Fibroblast of lung (primary cell): ENCODE results near the gene LYSMD2.

Experiments used
- EZH2 ChIP-seq: IDR thresholded peaks from 2 replicates; pipeline ENCODE4 v1.5.1; 2012; ENCODE audit warnings: low read length, control low read depth, mild to moderate bottlenecking; ENCODE audit errors: missing control alignments
- TF ChIP-seq, protein P1 (sequence below), 2 donors: IDR thresholded peaks in 1 of 2; conservative IDR thresholded peaks in 1 of 2; 1 replicate in 1 of 2; 2 replicates in 1 of 2; pipeline ENCODE4 v1.5.1; 2011 to 2012; ENCODE audit warnings: low read length in 2 of 2, control low read depth in 1 of 2, inconsistent platforms in 1 of 2, low read depth in 1 of 2, mild to moderate bottlenecking in 1 of 2

DNA sequence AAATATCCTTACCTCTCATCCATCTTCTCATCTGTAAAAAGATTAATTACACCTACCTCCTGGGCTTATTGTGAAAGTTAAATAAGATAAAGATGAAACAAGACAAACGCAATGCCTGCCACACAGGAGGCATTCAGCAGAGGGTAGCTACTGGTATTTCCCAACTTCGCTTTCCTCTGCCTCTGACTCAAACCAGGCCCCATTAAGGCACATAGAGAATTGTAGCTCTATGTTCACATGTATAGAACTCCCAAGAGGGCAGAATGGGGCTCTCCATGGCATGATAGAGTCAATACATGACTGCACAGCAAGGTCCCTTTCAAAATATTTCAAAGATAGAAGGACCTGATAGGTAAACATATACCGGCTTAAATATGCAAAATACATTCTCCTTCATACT is 1.4 kb downstream of the LYSMD2 start:
- no peak for TF ChIP-seq EZH2
- TF ChIP-seq, protein P1, sequence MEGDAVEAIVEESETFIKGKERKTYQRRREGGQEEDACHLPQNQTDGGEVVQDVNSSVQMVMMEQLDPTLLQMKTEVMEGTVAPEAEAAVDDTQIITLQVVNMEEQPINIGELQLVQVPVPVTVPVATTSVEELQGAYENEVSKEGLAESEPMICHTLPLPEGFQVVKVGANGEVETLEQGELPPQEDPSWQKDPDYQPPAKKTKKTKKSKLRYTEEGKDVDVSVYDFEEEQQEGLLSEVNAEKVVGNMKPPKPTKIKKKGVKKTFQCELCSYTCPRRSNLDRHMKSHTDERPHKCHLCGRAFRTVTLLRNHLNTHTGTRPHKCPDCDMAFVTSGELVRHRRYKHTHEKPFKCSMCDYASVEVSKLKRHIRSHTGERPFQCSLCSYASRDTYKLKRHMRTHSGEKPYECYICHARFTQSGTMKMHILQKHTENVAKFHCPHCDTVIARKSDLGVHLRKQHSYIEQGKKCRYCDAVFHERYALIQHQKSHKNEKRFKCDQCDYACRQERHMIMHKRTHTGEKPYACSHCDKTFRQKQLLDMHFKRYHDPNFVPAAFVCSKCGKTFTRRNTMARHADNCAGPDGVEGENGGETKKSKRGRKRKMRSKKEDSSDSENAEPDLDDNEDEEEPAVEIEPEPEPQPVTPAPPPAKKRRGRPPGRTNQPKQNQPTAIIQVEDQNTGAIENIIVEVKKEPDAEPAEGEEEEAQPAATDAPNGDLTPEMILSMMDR (conservative IDR thresholded peaks at IDR 0.05 in 1 of 2, IDR thresholded peaks at IDR 0.05 in 1 of 2; ENCODE audit: low read depth in 1 of 2, low read length in 2 of 2): no peak
